ENCODE data around the gene DSCAML1. TPM values are rescaled to one million over a fixed set of nuclear protein-coding genes. Genes with fewer than 3 reads are reported as not detected.

Gene DSCAML1
- total and polyA plus RNA-seq, 9 of the 15 experiments (the other 6 are each of a cell fraction or from before 2014, with no cell fraction given), result not detected

DNA sequence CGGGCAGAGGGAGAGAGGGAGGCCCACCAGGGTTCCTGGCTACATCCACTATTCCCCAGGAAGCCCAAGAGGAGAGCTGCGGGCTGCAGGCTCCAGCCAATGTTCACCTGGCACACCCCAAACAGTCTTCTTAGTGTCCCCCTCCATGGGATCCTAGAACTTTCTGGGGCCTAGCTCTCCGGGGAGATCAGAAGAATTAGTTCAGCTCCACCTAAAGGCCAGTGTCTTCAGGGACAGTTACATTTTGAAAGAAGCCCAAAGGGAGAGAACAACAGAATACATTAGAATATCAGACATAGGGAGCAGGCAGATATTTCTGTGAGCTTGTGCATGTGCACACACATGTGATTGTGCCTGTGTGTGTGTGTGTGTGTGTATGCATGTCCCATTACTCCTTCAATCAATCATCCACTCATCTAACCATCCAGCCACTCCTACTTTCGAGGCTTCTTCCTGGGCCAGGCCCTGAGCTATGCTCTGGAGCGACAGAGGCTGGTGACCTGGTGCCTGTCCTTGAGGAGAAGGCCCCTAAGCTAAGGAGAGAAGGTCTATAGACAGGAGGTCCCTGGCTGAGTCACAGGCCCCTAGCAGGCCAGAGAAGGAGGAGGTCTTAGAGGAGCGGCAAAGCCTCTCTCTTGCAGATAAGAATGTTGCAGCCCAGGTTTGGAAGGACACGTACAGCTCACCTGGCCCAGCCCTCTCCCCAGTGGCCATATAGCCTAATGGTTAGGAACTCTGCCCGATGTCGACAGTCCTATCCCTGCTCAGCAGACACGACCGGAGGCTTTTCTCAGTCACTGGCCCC lies 165.5 kb downstream of the DSCAML1 start:
- no peaks in the 10 kb centered on the region for H3K9me3 ChIP-seq (replicated peaks; ENCODE audit: control insufficient read depth, insufficient read depth, low read depth, low read length)
- H3K9me1 ChIP-seq (ENCODE audit: control insufficient read depth, insufficient read depth, low read length), result no peaks in the 10 kb centered on the region
- BruUV-seq (replicated peaks), result no TSS peak
- no peaks in the 10 kb centered on the region for H3K79me2 ChIP-seq (ENCODE audit: control insufficient read depth, insufficient read depth, low read length)
- in situ Hi-C loops (cut with MboI), result no loop called here
- no peak overlapping the region for H2AFZ ChIP-seq (ENCODE audit: low read depth, low read length)
- H3K27ac ChIP-seq (ENCODE audit: extremely low read depth, low read depth, low read length), result no peak overlapping the region
- no peak overlapping the region for H3K4me2 ChIP-seq (ENCODE audit: insufficient read depth, low read length)
- POLR2A ChIA-PET, result interaction anchor here (0.6 to 1.3 kb wide), 4 partner anchors 14 to 38 kb away, joined by 3 read pairs; no protein-coding TSS in a partner anchor
- intact Hi-C loops (cut with micrococcal nuclease), result no loop called here
- no peak for FAIRE-seq
- peaks cover 10% of the 10 kb centered on the region for H4K20me1 ChIP-seq (replicated peaks; ENCODE audit: control insufficient read depth, insufficient read depth, low read length)
- CTCF ChIA-PET (ENCODE audit: low intra/inter-chr PET ratio), result no interaction called here
- no peak for TF ChIP-seq ZNF507 (tag; conservative IDR thresholded peaks at IDR 0.05)
- TF ChIP-seq TCF3 (CRISPR knock-in tag; IDR thresholded peaks at IDR 0.05), result no peak
- no peak for TF ChIP-seq HSF4 (CRISPR knock-in tag; IDR thresholded peaks at IDR 0.05; ENCODE audit: borderline replicate concordance)
- TF ChIP-seq HIVEP1 (CRISPR knock-in tag; IDR thresholded peaks at IDR 0.05), result no peak
- TF ChIP-seq, protein P1, sequence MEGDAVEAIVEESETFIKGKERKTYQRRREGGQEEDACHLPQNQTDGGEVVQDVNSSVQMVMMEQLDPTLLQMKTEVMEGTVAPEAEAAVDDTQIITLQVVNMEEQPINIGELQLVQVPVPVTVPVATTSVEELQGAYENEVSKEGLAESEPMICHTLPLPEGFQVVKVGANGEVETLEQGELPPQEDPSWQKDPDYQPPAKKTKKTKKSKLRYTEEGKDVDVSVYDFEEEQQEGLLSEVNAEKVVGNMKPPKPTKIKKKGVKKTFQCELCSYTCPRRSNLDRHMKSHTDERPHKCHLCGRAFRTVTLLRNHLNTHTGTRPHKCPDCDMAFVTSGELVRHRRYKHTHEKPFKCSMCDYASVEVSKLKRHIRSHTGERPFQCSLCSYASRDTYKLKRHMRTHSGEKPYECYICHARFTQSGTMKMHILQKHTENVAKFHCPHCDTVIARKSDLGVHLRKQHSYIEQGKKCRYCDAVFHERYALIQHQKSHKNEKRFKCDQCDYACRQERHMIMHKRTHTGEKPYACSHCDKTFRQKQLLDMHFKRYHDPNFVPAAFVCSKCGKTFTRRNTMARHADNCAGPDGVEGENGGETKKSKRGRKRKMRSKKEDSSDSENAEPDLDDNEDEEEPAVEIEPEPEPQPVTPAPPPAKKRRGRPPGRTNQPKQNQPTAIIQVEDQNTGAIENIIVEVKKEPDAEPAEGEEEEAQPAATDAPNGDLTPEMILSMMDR (IDR thresholded peaks at IDR 0.05 in 2 of 3, conservative IDR thresholded peaks at IDR 0.05 in 1 of 3; ENCODE audit: insufficient read depth in 2 of 3, low read depth in 1 of 3, low read length in 3 of 3), result peak in 2 of 3 experiments; percentile 7 to 17; a peak in 1 of 6 replicates
- TF ChIP-seq ELK3 (CRISPR knock-in tag; IDR thresholded peaks at IDR 0.05), result no peak
- TF ChIP-seq MCM3 (IDR thresholded peaks at IDR 0.05), result no peak
- no peak for TF ChIP-seq ZKSCAN8 (CRISPR knock-in tag; IDR thresholded peaks at IDR 0.05)
- no peak for TF ChIP-seq ZZZ3 (IDR thresholded peaks at IDR 0.05)
- no peak overlapping the region for H3K9ac ChIP-seq (ENCODE audit: insufficient read depth in 1 of 2, low read depth in 2 of 2, low read length in 2 of 2)
- H3K36me3 ChIP-seq (ENCODE audit: control insufficient read depth, insufficient read depth, low read length), result no peaks in the 10 kb centered on the region
- H3K4me3 ChIP-seq, result no peak overlapping the region
- no peaks in the 10 kb centered on the region for H3K4me1 ChIP-seq (replicated peaks in 1 of 2; ENCODE audit: control insufficient read depth in 2 of 2, insufficient read depth in 2 of 2, low read length in 2 of 2)
- peaks cover 28 to 88% of the 10 kb centered on the region in 2 experiments for H3K27me3 ChIP-seq (ENCODE audit: control insufficient read depth in 2 of 2, insufficient read depth in 2 of 2, low read length in 2 of 2)
- DNase-seq (ENCODE audit: extremely low read depth in 1 of 4, low spot score in 3 of 4), result no peak
- peak; percentile 59 for ATAC-seq
- WGBS (ENCODE audit: insufficient coverage, low coverage, missing lambda C conversion rate), result 0% methylated on average over 10 of the region's 11 CpGs

Measured in K562 (cell line).